Measurements from ENCODE around the gene NCEH1.

The NCEH1 gene

DNA sequence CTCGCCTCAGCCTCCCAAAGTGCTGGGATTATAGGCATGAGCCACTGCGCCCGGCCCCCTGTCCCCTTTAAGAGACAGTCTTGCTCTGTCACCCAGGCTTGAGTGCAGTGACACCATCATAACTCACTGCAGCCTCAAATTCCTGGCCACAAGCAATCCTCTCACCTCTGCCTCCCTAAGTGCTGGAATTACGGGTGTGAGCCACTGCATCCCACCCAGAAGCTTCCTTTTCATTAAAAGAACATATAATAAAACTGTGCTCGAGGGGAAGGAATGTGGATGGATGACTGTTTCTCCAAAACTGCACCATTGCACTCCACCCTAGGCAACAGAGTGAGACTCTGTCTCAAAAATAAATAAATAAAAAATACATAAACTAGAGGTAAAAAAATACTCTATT is 70.1 kb downstream of the NCEH1 start:
- DNase-seq = no peak

DNA sequence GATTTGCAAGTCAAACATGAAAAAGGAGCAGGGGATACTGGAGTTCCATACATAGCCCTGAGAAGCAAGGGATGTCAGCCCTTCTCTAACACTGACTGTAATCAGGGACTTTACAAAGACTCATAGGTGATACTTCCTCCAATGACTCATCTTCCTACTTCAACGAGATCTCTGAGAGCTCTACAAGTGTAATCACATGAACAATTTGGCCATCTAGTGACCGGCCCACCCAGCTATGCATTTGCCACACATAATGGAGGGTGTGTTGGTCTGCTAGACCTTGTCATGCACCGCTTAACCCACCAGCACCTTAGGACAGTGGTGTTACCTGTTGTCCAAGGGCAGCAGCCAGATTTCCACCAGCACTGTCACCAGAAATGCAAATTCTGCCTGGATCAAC is 75.3 kb downstream of the NCEH1 start:
- DNase-seq = no peak

DNA sequence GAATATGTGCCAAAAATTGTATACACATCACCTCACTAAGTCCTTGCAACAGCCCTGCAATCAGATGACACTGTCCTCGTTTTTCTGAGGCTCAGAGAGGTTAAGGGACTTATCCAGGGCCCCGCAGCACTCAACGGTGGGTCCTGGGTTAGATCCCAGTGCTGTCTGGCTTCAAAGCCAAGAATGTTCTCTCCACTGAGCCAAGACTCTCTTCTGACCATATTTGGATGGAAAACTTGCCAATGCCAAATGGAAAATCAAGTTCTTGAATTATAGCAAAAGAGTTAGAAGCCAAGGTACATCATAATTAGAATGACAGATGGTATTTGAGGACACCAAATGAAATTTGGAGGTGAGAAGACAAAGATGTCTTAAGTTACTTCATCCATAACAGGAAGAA is 75.9 kb downstream of the NCEH1 start:
- DNase-seq = no peak

DNA sequence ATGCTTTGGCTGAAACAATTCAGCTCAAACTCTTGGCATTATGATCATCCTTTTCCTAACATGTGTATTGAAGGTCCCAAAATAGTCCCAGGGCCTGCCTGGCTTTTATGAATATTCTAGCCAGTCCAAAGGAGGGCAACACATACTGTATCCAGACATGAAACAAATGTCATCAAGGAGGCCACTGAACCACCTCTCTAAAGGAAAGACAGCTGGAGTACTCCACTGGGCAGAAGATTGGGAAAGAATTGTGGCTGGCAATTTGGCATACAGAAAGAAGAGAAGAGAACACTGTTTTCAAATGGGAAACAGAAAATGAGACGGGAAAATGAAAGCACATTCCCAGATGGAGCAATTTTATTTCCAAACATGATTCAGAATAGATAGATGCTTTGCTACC is 80.6 kb downstream of the NCEH1 start:
- DNase-seq = no peak

DNA sequence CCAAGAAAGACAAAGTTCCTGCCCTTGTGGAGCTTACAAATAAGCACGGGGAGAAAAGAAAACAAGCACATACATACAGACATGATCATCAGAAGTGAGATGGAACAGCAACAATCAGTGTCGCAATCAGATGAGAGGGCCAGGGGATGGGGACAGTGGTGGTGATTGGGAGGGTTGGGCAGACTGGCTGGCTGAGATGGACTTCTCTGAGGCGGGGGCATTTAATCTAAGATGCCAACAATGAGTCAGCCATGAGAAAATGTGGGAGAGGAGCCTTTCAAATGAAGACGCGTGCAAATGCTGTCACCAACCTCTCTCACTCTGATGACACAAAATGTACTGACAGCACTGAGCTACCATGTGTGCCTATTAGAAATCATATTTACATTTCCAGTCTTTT is 81.4 kb downstream of the NCEH1 start:
- no peak for DNase-seq

DNA sequence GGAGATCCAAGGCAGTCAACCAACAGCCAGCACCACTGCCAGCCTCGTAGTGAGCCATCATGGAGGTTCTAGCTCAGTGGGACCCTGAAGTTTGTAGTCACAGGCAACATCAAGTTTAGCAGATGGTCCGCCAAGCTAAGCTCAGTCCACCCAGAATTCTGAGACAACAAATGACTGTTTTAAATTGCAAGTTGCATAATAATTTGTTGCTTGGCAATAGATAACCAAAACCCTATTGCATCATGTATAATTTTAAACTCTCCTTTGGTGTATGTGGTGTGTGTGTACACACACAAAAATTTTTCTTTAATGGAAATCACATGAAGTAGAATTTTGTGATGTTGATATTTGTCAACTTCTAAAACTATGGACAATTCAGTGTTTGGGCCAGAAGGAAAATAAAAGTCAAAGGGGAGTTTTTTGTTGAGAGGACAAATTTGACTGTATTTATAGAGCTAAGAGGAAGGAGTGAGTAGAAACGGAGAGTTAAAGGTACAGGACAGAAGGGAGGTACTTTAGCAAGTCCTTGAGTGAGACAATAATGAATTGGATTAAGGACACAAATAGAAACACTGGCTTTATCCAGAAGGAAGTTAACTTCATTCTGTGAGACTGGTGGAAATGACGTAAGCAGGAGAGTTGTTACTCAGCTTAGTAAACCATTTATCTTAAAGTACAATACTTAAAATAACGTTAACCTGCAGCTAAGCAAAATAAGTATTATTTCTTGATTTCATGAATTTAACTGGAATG is 83.6 kb downstream of the NCEH1 start:
- no peak for DNase-seq

DNA sequence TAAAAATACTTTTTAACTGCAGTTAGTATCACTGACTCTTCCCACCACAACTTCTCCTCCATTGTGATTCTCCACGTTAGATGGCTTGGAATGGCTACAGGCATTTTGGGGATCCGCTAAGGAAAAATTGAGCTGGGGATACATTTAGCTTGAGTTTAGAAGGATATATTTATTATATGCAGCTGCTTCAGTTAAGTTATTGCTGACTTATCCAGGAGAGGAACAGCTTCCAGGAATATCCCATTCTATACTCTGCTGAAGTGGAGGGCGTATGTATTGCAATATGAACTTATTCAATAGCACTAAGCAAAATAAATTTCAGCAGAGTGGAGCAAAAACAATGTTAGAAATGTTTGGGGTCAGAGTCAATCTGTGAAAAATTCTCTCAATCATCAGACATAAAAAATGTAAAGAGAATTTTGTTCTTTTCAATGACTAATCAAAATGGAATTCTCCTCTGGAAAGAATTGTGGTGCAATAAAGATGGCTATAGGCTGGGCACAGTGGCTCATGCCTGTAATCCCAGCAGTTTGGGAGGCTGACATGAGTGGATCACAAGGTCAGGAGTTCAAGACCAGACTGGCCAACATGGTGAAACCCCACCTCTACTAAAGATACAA is 84.7 kb downstream of the NCEH1 start:
- no peak for DNase-seq

DNA sequence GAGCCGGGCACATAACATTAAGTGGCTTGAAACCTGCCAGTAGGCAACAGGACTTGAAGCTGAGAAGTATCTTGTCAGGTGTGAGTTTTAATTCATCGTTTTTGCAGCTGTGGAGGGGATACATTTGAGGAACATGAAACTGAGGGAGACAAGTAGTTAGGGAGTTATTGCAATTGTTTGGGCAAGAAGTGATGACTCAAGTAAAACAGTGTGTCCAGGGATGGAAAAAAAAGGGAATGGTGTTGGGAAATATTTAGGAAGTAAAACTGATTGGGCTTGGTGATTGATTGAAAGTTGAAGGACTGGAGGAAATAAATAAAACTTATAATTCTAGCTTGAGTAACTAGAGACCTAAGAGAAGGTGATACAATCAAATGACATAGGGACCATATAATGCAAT is 85.5 kb downstream of the NCEH1 start:
- no peak for DNase-seq

DNA sequence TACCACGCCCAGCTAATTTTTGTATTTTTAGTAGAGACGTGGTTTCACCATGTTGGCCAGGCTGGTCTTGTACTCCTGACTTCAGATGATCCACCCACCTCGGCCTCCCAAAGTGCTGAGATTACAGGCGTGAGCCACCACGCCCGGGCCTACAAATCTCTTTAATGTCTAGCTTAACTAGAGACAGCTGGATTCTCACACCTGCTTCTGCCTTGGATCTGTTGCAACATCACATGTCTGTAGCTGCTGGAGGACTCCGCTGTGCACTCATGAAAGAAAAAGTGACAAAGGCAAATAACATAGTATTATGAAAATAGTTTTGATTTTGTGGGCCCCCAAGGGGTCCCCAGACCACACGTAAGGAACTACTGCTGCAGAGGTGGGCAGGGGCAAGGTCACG is 85.9 kb downstream of the NCEH1 start:
- no peak for DNase-seq

DNA sequence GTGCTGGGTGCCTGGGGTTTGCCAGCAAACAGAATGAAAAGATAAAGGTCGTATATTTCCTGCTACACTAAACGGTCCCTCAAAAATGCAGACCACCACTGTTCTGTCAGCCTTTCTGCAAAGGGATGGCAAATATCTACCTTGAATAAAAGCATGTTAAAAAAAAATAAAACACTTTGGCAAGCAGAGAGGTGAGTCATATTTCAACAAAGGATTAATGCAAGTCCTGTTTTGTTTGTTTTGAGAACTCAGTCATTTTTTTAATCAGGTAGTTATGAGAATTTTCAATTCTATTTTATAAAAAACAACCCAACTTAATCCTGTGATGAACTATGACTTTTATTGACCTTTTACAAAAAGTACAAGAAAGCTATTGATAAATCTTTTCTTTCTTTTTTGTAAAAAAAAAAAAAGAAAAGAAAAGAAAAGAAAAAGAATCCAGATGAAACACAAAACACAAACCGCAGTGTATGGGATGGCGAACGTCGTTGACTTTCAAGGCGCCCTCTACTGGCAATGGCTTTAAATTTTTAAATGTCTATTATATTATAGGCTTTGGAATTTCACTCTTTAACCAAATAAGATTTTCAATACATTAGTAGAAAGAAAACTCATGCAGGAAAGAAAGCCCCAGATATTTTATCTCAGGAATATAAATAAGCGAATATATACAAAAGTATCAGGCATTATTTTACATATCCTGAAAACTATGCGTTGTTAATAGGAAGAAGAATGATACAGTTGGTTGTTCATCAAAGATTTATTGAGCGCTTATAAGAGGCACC is 87.8 kb downstream of the NCEH1 start:
- DNase-seq = no peak

DNA sequence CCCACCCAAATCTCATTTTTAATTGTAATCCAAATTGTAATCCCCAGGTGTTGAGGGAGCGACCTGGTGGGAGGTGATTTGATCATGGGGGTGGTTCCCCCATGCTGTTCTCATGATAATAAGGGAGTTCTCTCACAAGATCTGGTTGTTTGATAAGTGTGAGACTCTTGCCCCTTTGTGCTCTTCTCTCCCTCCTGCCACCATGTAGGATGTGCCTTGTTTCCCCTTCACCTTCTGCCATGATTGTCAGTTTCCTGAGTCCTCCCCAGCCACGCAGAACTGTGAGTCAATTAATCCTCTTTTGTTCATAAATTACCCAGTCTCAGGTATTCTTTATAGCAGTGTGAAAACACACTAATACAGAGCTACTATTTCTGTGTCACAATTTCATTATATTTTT is 88.7 kb downstream of the NCEH1 start:
- DNase-seq = no peak

DNA sequence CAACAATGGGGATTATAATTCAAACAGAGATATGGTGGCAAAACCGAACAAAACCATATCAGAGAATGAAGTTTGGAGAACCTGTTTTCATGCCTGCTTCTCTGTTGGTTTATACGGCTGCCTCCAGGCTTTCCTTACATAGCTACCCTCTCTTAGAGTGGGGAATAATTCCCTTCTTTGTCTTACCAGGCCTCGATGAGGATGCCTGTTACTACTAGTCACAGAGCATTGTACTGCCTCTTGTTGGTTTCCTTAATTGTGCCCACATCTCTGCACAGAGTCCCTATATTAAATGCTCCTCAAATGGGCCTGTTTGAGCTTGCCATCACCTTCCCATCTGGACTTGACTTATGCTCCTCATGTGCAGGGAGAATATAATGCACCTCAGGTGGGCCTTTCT is 92.9 kb downstream of the NCEH1 start:
- no peak for DNase-seq

DNA sequence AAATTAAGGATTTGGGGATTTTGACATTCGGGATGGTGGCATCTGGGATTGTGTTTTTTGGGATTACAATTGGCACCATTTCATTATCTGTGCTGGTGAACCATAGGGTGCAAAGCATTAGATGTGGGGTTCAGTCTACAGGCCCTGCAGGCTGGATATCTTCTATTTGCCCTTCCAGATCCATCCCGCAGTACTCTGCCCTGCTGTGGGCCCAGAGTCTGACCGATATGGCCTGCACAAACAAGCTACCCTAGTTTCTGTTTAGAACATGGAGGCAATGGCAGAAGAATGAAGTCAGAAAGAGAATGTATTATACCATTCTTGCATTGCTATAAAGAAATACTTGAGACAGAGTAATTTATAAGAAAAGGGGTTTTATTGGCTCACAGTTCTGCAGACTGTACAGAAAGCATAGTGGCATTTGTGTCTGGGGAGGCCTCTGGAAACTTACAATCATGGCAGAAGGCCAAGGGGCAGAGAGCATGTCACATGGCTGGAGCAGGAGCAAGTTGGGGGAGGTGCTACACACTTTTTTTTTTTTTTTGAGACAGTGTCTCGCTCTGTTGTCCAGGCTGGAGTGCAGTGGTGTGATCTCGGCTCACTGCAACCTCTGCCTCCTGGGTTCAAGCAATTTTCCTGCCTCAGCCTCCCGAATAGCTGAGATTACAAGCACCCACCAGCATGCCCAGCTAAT is 93.7 kb downstream of the NCEH1 start:
- no peak for DNase-seq

DNA sequence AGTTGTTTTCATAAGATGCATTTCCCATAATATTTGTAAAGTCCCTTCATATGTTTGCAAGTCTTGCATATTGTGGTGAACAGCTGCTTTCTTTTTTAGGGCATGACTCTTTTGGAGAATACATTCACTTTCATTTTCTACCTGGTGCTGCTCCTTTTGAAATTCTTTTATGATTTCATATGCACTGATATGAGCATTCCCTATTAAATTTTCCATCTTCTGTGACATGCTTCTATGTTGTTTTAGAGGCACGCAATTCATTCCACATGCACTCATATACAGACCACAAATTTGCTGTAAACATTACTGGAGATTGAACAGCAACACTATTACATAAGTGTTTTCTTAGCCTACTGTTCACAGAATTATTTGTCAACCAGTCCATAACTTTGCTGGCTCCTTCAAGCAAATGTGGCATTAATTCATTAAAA is 94.8 kb downstream of the NCEH1 start:
- DNase-seq = no peak

DNA sequence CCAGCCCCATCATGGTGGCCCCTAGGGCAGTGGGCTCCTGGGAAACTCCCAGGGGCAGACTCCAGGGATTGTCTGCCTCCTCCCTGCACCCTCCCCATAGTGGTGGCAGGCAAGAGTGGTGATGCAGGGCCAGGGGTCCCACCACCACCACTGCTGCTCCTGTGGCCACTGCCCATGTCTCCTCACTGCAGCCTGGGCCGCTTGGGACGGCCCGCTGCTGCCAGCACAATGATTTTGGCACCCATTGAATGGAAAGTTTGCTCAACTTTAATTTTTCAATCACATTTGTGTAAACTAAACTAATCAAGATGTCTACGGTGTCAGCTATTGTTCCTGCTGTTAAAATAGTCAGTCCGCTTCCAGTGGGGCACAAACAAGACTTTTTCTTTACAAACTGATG is 95.6 kb downstream of the NCEH1 start:
- DNase-seq = no peak

DNA sequence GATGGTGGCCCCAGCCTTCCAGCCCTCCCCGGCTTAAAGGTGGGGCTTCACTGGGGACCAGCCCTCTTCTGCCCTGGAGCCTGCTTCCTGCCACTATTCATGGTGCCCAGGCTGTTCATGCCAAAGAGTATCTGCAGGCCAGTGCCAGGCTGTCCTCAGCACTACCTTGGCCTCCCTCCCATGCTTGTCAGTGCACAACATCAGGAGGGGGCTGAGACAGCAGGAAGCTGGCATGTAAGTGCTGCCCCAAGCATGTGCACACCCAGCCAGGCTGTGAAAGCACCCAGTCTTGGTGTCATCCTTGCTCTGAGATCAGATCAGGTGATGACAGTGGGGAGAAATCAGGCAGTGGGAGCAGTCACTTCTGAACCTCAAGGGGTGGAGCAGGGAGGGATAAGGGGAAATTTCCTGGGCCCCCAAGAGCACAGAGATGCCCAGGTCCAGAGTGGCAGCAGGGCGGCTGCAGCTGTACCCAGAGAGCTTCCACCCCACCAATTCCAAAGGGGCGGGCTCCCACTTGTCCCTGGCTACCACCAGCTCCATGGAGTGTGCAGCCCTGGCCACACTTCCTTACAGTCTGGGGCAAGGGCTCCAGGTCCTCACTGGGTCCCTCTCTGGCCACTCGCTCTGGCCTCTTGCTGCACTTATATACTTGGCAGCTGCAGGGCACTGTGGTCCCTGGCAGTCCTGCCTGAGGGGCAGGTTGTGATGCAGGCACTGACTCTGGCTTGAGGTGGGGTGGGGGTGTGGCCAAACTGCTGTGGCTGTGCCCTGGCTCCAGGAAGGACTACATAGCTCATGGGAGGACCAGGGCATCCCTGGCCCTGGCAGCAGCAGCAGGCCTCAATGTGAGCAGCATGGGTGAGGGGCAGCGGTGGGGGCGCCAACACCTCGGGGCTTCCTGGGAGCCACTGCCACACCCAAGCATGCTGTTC is 96.3 kb downstream of the NCEH1 start:
- DNase-seq = no peak

DNA sequence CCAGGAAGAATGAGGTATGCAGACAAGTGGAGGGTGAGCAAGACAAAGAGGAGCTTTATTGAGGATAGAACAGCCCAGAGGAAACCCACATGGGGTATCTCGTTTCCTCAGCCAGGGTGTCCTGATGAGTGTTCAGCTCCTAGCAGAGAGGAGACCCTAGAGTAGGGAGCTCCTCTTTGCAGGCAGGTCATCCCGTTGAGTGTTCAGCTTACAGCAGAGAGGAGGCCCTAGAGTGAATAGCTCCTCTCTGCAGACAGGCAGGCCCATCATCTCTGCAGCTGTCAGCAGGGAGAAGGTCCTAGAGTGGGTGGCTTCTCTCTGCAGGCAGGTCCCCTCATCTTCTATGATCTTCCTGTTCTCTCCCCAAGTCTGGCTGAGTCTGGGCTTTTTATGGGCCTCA is 97.0 kb downstream of the NCEH1 start:
- no peak for DNase-seq

DNA sequence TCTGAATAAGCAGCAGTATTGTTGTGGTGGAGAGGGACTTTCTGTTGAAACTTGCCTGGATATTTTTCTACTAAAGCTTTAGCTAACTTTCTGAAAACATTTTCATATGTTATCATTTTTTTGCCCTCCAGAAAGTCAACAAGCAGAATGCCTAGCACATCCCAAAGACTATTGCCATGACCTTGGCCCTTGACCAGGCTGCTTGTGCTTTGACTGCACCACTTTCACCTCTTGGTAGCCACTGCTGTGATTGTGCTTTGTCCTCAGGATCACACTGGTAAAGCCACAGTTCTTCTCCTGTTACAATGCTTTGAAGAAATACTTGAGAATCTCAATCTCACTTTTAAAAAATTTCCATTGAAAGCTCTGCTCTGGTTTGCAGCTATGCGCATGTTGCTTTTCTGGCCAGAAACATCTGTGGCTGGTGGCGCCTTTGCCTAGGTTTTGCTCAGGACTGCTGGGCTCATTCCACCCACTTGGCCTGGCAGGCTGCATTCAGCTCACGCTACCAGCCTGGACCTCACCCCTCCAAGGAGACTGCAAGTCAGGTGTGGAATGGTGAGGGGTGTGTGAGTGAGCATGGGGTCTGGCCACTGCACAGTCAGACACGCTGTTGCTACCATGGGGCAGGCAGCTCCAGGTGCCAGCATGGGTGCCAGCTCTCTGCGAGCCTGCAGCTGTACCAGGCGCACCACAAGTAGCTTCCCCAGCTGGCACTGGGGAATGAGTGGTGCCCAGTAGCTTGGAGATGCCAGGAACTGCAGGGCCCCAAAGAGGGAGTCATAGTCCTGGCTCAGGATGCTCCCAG is 97.8 kb downstream of the NCEH1 start:
- DNase-seq = no peak

DNA sequence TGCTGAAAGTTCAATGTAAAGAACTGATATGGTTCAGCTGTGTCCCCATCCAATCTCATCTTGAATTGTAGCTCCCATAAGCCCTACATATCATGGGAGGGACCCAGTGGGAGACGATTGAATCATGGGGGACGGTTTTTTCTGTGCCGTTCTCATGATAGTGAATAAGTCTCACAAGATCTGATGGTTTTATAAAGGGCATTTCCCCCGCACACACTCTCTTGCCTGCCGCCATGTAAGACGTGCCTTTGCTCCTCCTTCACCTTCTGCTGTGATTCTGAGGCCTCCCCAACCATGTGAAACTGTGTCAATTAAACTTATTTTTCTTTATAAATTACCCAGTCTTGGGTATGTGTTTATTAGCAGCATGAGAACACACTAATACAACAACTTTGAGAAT is 101.1 kb downstream of the NCEH1 start:
- DNase-seq = no peak

DNA sequence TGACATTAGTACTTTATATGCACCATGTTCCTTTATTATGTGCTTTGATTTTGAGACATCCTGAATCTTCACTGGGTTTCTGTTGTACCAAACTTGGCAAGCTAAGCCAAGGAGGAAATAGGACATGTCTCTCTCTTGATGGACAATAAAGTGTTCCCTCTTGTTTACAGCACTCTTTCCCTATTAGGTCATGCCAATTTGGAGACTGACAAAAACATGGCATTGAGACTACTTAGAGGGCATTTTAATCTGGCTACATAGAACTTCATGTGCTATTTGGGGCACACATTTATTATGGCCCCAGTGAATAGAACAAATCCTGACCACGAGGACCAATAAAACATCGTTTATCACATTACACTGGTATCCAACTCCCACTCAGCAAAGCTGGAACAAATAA is 102.3 kb downstream of the NCEH1 start:
- no peak for DNase-seq

DNA sequence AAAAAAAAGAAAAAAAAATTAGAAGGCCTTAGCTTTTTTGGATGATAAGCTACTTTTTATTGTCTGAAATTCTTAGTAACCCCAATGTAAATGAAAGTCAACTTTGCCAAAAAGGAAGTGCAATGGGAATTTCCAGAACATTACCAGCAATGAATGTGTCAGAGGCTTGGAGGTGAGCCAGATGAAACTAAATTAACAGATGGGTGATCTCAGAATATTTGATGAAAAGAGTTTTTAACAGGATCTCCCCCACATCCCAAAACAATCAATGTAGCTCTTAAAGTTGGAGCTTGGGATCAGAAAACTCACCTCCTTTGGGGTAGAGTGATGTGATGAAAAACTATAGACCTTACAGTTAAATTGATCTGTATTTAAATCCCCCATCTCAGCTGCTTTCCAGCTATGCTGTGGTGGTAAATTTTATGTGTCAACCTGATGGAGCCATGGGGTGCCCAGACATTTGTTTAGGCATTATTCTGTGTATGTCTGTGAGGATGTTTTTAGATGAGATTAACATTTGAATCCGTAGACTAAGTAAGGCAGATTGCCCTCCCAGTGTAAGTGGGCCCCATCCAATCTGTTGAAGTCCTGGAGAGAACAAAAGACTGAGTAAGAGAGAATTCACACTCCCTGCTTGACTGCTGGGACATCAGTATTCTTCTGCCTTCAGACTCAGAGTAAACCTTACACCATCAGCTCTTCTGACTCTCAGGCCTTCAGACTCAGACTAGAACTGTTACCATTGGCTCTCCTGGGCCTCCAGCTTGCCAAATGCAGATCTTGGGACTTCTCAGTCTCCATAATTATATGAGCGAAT is 103.4 kb downstream of the NCEH1 start:
- no peak for DNase-seq
